Mucosa of descending colon (tissue), 3 donors: Measurements from ENCODE around the gene CLEC4G. TPM values are rescaled to one million over a fixed set of nuclear protein-coding genes. Genes with fewer than 3 reads are reported as not detected.

ENCODE experiments used
- ATAC-seq: fragments of 200-7000 bp; cut with Tn5 transposase; one replicate; pipeline ENCODE4 v1.9.1; 2020; ENCODE audit warnings: mild to moderate bottlenecking, moderate library complexity
- DNase-seq, 3 donors: peaks; one replicate each; pipeline ENCODE4 v3.0.0-alpha.2; 2020
- H3K36me3 ChIP-seq: fragments of 200-600 bp; one replicate; pipeline ENCODE4 v1.8.0; 2021; ENCODE audit warnings: low read depth, mild to moderate bottlenecking
- H3K4me1 ChIP-seq: fragments of 200-600 bp; one replicate; pipeline ENCODE4 v1.8.0; 2021; ENCODE audit warnings: low read depth, mild to moderate bottlenecking
- H3K4me3 ChIP-seq: fragments of 200-600 bp; one replicate; pipeline ENCODE4 v1.8.0; 2021; ENCODE audit warnings: mild to moderate bottlenecking
- H3K9me3 ChIP-seq: fragments of 200-600 bp; one replicate; pipeline ENCODE4 v1.8.0; 2021; ENCODE audit warnings: mild to moderate bottlenecking
- intact Hi-C, 2 donors: fragments of 100-400 bp; cut with DNase I in 1 of 2; cut with micrococcal nuclease in 1 of 2; formaldehyde crosslinking; loops; one replicate each; pipeline versions ENCODE4 v1.11.0 to v1.11.1; 2022; cut with DNase I, micrococcal nuclease
- total RNA-seq, 3 donors: library from RNA; stranded (reverse); fragmentation: NEBNext Ultra II Directional in 2 of 3; extraction: Animal tissue kit (Norgen Biotek cat#: 25700) in 2 of 3; gene quantifications; one replicate each; pipeline versions ENCODE4 v1.2.1 to v1.2.4, GENCODE V29; 2021 to 2023
- TF ChIP-seq, protein P1 (sequence below): fragments of 200-600 bp; IDR thresholded peaks from one replicate; pipeline ENCODE4 v1.8.0; 2022; ENCODE audit warnings: antibody characterized with exemption, mild to moderate bottlenecking
- donor health status: DM: no; HTN: no; CAD: no; lungs with moderate emphysema.
- donor health status: DM: no; HTN: no; CAD: no.
- donor health status: DM: no; HTN: yes; CAD: no.

CLEC4G gene
- total RNA-seq, 3 donors from 2014 or later = 1.3 to 2.5 TPM; not detected in 1

GRCh38 chr19:7689165-7689564 is 42.7 kb downstream of the CLEC4G start:
- no peak for DNase-seq
- Histone ChIP-seq H3K9me3 (no peaks in the 10 kb centered on the region), H3K4me1 (no peaks in the 10 kb centered on the region), H3K36me3 (no peaks in the 10 kb centered on the region), H3K4me3 (no peak overlapping the region)
- intact Hi-C loops = loop anchor here in 1 of 2 donors (10.0 kb wide), 1 partner anchor 106 kb away; no protein-coding TSS in a partner anchor
- ATAC-seq = peak; percentile 17
- TF ChIP-seq, protein P1, sequence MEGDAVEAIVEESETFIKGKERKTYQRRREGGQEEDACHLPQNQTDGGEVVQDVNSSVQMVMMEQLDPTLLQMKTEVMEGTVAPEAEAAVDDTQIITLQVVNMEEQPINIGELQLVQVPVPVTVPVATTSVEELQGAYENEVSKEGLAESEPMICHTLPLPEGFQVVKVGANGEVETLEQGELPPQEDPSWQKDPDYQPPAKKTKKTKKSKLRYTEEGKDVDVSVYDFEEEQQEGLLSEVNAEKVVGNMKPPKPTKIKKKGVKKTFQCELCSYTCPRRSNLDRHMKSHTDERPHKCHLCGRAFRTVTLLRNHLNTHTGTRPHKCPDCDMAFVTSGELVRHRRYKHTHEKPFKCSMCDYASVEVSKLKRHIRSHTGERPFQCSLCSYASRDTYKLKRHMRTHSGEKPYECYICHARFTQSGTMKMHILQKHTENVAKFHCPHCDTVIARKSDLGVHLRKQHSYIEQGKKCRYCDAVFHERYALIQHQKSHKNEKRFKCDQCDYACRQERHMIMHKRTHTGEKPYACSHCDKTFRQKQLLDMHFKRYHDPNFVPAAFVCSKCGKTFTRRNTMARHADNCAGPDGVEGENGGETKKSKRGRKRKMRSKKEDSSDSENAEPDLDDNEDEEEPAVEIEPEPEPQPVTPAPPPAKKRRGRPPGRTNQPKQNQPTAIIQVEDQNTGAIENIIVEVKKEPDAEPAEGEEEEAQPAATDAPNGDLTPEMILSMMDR = no peak

- no peak overlapping the region for H3K4me3 ChIP-seq
- no peaks in the 10 kb centered on the region for H3K36me3 ChIP-seq
- TF ChIP-seq, protein P1 = no peak
- ATAC-seq (no peak), DNase-seq (no peak)
- peaks cover 1% of the 10 kb centered on the region for H3K4me1 ChIP-seq
- intact Hi-C loops = loop anchor here in 1 of 2 donors (10.0 kb wide), 1 partner anchor 108 kb away; no protein-coding TSS in a partner anchor
- H3K9me3 ChIP-seq = no peaks in the 10 kb centered on the region
Measured at GRCh38 chr19:7687177-7687576, 44.7 kb downstream of the CLEC4G start.

- intact Hi-C loops = loop anchor here in 1 of 2 donors (10.0 kb wide), 1 partner anchor 109 kb away; no protein-coding TSS in a partner anchor
- no peaks in the 10 kb centered on the region for H3K36me3 ChIP-seq
- peaks cover 10% of the 10 kb centered on the region for H3K4me1 ChIP-seq
- TF ChIP-seq, protein P1 = no peak
- no peaks in the 10 kb centered on the region for H3K9me3 ChIP-seq
- ATAC-seq (no peak), DNase-seq (no peak)
- no peak overlapping the region for H3K4me3 ChIP-seq
Measured at GRCh38 chr19:7685546-7686445, 46.1 kb downstream of the CLEC4G start.

- DNase-seq (no peak), ATAC-seq (no peak)
- H3K4me3 ChIP-seq = no peak overlapping the region
- TF ChIP-seq, protein P1 = no peak
- H3K9me3 ChIP-seq = no peaks in the 10 kb centered on the region
- H3K36me3 ChIP-seq = no peaks in the 10 kb centered on the region
- peaks cover 10% of the 10 kb centered on the region for H3K4me1 ChIP-seq
- intact Hi-C loops = loop anchor here in 1 of 2 donors (5.0 to 10.0 kb wide), 2 partner anchors 112 to 115 kb away; no protein-coding TSS in a partner anchor
Measured at GRCh38 chr19:7682175-7682855, 49.6 kb downstream of the CLEC4G start.

DNA sequence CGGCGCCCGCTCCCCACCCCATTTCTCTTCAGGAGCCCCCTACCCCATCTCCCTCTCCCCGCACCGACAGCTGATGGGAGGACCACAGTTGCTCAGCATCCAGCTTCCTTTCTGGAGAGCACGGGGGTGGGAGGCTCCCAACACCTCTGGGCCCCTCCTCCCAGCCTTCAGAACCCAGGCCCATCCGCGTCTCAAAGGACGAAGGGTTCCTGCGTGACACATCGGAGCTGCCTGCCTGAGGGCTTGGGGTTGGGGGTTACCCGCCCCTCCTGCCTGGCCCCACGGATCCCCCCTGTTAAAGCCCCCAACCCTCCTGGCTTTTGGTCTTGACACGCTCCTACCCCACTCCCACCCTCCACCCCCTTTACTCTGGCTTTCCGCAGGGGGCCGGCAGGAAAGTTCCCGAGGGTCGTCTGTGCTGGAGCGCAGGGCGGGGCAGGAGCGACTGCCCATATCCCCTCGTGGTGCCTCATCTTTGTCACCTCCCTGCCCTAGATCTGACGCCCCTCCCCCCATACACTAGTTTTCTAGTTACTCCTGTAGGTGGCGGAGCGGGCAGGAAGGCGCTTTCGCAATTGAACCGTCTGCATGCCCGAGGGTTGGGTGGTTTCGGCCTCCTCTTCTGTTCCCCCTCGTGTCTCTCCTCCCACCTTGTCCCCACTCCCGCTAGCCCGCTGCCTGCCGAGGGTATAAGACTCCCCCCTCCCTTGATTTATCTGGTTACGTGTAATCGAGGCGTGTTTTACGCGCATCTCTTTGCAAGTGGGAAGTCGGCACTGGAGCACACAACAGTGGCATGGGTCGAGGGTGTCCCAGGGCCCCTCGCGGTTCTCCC is 50.4 kb downstream of the CLEC4G start:
- TF ChIP-seq, protein P1 = no peak
- H3K4me1 ChIP-seq = peaks cover 10% of the 10 kb centered on the region
- no peaks in the 10 kb centered on the region for H3K36me3 ChIP-seq
- H3K4me3 ChIP-seq = peak overlapping the region; percentile 100
- peak; percentile 72 to 88 (median 88) for DNase-seq
- peak; percentile 69 for ATAC-seq
- no peaks in the 10 kb centered on the region for H3K9me3 ChIP-seq
- intact Hi-C loops = loop anchor here in 1 of 2 donors (5.0 to 10.0 kb wide), 2 partner anchors 113 to 114 kb away; no protein-coding TSS in a partner anchor
